Esophagus mucosa (tissue), 1 donor: ENCODE results near the gene NRIP1. TPM values are rescaled to one million over a fixed set of nuclear protein-coding genes. Genes with fewer than 3 reads are reported as not detected.
"Not testable (repeated sequence)": the region's sequence is repeated elsewhere in the genome, so short reads cannot be mapped to it uniquely, and the experiment has no call there.

Source experiments
- ATAC-seq: fragments of 200-7000 bp; cut with Tn5 transposase; one replicate; pipeline ENCODE4 v1.9.1; 2020
- total RNA-seq: library from RNA; stranded (reverse); gene quantifications from one replicate; pipeline ENCODE4 v1.2.4, GENCODE V29; 2023
- donor health status: DM: yes; HTN: yes; CAD: no.

The NRIP1 gene
- total RNA-seq, 1 donor from 2014 or later, result 52.2 TPM

DNA sequence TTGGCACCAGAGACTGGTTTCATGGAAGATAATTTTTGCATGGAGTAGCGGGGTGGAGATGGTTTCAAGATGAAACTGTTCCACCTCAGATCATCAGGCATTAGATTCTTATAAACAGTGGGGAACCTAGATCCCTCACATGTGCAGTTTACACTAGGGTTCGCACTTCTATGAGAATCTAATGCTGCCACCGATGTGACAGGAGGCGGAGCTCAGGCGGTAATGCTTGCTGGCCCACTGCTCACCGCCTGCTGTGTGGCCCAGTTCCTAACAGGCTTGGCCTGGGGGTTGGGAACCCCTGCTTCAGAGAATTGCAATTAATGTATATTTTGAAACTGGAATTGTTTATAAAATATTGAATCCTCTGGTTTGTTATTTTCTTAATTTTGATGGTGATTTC lies 92.1 kb downstream of the NRIP1 start:
- no peak for ATAC-seq

DNA sequence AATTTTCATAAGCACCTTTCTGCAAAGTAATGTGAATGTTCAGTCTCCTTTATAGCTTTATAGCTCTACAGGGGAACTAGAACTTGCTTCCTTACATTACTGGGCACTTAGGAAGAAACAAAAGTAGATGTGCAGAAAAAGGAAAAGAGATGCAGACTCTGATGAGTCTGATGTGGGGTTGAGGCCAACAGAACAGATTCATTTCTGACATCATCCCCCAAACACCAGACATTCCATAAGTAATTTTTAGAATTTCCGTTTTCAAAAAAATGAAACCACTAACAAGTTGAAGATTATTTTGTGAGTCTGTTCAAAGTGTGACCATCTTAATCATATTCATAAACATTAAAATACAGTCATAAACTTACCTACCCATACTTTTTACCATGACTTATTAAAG lies 96.0 kb downstream of the NRIP1 start:
- ATAC-seq, result no peak

DNA sequence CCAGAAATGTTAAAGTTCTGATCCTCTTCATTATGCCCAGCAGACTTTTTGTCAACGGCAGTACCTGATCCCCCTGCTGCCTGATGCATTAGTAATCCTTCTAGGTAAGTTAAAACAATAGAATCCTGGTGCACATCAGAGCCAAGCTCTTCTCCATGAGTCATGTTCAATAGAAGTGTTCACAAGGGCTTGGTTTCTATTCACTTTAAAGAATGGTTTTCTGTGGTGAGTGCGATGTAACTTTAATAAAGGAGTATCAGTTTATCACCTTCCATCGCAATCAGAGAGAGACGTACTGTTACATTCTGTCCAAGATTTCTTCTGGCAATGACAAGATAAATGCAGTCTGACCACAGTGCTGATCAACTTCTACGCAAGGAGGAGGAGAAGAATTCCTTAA lies 96.8 kb downstream of the NRIP1 start:
- ATAC-seq, result peak; percentile 85

DNA sequence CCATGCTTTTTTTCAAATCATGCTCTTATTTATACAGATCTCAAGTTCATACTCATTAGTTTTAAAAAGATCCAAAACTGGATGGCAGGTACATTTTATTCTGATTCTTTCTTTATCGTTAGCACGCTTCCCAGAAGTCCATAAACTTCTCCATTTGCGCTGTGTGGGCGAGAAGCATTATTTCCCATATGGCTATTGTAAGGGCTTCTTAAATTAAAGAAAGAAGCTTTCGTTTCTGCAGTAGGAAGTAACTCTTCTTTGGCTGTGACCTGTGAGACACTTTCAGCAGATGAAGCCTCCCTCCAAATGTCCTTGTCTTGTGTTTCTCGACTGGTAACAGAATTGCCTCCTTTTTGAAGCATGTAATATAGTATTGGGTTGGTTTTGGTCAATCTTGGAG lies 100.2 kb downstream of the NRIP1 start:
- no peak for ATAC-seq

DNA sequence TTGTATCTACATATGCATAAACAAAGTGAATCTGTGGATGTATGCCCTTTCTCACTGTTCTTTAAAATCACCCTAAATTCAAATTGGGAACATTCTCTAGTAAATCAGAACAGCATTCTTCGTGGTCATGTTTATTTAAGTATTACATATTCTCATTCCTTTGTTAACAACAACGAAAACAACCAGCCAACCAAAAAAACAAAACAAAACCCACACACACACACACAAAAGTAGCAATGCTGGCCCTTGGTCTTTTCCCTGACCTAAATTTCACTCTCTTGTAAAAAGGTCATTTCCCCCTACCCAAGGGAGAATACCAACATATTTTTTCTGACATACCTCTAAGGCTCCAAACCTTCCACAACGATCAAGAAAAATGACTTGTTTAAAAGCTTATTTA lies 102.6 kb downstream of the NRIP1 start:
- ATAC-seq, result no peak

DNA sequence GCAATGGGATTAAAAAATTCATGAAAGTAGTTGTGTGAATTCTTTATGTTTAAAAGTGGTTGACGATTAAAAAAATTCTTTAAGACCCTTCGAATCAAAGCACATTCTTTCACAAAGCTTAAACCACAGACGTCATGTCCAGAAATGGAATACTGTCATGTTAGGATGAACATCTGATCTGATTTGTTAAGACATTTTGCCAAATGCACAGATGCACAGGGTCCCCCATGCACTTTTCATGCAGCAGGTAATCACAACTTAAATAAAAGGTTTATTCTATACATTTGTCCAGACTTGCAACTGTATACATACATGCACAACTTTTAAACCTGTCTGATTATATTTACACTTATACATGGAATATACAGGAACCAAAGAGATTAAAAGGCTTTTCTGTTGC lies 103.3 kb downstream of the NRIP1 start:
- no peak for ATAC-seq

DNA sequence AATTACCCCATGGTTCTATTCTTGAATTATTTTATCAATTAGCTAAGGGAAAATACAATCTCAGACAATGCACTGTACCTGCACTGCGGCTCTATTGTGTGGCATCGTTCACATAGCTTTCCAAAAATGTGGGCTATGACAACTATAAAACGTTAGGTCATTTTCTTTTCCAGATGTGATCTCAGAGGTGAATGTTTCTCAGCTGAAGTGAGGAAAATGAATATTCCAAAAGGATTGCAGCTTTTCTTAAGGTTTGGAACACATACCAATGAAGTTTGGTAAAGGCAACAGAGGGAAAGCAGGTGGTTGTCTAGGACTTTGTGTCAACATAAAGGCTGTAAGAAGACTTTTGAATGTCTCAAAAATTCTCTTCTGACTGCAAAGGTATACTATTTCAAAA lies 105.5 kb downstream of the NRIP1 start:
- no peak for ATAC-seq

DNA sequence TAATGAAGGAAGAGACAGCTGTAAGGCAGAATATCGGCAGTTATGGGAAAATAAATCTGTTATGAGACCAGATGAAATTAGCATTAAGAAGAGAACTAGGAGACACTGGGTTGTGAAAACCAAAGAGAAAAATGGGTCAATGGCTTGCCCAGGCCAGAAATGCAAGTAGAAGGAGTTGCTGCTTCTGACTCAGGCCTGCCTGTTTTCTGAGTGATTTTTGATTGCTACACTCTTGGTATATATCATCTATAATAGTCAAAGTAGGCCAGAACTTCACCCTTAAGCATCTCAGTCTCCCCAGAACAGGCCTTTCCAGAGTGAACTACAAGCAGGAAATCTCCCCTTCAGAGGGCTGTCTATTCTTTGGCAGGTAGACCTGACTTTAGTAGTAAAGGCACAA lies 107.0 kb downstream of the NRIP1 start:
- ATAC-seq, result peak; percentile 50

DNA sequence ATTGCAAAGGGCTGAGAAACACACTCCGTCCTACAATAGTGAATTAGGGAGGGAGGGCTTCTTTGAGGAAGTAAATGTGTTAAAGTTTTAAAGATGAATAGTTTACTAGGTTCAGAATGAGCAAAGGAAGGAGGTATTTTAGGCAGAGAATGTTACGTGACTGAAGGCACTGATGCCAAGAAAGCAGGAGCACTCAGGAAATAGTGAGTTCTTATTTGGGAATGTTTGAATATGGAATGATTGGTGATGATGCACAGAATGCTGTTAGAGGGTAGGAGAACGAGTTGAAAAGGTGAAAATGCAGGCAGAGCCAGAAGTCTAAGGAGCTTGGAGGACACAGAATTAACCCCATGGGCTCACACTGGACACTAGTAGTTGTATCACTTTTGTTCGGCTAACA lies 108.0 kb downstream of the NRIP1 start:
- ATAC-seq, result no peak

DNA sequence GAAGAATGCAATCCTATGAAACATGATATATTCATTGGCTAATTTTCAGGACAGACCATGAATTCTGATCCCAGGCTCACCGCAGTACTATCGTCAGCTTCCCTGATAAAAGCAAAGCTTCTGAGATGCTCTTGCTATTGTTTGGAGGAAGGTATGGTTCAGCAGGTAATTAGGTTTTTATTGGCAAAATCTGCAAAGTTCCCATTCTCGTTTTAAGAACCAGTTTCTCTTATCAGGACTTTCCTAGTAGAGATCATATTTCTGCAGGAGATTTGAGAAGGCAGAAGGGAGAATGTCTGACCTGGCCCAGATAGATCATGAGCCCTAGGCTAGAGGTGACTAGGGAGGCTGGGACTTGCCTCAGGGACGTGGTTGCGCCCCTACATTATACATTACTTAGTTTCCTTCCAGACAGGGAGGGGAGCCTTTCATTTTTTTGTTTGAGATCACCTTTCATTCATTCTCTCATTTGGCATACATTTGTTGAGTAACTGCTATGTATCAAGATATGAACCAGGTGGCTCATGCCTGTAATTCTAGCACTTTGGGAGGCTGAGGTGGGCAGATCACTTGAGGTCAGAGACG lies 108.8 kb downstream of the NRIP1 start:
- no peak for ATAC-seq

DNA sequence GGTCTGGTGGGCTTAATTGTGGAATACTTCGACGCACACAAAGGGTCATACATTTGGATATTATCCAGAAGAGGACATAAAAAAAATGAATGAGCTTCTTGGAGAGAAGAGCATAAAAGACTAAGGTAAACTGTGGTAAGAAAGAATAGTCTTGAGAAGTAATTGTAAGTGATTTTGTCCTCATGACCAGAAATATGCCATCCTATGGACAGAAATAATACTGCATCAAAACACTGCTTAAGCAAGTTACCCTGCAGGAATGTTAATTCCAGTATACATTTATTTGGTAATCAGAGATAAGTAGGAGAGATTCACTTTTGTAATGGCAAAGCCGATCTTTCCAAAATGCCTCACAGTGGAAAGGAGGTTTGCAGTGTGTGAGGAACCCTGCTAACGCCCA lies 111.9 kb downstream of the NRIP1 start:
- no peak for ATAC-seq

DNA sequence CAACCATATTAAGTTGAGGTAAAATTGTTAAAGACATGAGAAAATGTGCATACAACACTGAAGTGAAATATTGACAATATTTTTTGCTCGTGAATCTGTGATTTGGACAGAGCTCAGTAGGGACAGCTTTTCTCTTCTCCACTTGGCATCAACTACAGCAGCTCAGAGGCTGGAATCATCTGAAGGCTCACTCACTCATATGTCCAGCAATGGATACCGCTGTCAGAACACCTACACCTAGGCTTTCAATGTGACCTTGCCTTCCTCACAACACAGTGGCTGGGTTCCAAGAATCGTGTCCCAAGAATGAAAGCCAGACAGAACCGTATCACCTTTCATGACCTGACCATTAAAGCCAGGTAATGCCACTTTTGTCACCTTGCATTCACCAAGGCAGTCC lies 115.2 kb downstream of the NRIP1 start:
- no peak for ATAC-seq

DNA sequence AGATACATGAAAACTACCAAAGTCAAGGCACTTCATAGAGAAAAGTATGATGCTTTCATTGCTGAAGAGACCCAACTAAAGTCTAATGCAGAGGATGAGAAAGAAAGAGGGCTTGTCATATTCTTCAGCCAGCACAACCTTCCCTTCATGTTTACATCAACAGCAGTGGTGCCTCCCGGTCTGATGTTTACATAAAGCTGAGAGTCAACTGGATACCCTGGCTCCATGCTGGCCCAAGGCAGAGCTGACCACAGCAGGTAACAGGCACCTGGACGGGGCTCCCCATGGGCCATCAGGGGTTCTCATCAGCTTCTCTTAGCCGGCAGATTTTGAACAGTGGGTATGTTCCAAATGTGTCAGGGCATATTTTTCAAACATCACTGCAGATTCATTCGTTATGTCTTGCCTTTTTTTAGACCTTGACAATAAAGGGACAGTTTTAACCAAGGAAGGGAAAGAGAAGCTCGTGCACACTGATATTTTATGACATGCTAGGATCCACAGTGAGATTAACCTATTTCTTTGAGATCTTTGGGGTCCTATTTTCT lies 117.1 kb downstream of the NRIP1 start:
- no peak for ATAC-seq

DNA sequence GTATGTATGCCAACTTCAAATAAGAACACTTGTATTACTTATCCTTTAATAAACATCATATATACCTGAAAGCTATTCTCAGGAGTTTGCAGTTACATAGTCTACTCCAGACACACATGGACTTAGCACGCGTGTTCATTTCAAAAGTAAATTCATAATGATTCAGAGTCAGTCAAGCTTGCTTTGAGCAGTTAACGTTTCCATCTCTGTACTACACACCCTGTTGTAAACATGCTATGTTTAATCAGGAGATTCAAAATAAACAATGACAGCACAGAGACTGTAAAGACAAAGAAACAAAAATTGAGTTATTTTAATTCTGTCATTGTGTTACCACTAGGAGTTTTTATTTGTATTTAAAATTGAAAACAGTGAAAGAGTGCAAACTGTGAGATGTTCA lies 119.6 kb downstream of the NRIP1 start:
- no peak for ATAC-seq

DNA sequence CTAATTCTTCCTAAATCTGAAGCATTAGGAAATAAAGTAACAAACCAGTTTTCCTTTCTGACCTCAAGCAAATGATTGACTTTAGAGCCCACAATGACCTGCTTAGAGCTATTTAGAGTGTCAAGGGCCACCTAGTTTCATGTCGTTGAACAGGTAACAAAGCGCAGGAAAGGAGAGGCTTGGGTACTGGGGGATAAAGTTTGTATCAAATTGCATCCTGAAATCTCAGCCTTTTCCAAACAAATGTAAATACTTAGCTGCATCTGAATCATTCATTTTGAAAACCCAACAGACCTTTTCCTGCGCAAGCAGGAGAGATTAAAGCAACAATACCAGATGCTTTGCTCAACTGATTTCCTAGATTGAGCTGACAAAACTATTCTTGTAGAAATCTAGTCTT lies 121.2 kb downstream of the NRIP1 start:
- no peak for ATAC-seq

DNA sequence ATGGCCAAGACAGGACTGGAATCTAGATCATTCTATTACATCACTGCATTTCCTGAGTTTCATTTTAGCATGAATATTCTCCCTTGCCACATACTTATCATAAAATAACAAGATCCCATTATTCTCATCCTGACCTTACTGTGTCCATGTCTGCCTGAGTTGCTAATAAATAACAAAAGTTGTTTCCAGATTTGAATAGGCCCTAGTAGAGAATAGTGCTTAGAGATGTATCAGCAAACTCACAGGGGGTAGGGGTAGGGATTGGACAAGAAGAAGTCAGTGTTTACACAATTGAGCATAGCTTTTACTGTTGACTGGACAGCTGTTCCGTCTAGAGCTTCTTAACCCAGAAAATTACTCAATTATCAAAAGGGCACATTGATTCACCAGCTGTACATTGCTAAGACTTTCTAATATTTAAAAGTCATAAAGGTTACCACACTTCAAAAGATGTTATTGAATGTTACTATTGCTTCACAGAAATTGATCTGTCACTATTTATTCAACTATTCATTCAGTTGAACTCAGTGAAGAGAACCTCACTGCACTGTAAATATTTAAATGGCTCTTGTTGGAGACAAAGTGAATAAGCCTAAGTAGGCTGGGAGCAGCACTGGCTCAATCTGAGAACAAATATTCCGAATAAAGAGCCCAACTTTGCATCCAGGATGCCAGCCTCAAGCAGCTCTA lies 121.9 kb downstream of the NRIP1 start:
- ATAC-seq, result no peak

DNA sequence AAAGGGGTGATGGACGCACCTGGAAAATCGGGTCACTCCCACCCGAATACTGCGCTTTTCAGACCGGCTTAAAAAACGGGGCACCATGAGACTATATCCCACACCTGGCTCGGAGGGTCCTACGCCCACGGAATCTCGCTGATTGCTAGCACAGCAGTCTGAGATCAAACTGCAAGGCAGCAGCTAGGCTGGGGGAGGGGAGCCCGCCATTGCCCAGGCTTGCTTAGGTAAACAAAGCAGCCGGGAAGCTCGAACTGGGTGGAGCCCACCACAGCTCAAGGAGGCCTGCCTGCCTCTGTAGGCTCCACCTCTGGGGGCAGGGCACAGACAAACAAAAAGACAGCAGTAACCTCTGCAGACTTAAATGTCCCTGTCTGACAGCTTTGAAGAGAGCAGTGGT lies 137.5 kb downstream of the NRIP1 start:
- ATAC-seq, result not testable (repeated sequence)

DNA sequence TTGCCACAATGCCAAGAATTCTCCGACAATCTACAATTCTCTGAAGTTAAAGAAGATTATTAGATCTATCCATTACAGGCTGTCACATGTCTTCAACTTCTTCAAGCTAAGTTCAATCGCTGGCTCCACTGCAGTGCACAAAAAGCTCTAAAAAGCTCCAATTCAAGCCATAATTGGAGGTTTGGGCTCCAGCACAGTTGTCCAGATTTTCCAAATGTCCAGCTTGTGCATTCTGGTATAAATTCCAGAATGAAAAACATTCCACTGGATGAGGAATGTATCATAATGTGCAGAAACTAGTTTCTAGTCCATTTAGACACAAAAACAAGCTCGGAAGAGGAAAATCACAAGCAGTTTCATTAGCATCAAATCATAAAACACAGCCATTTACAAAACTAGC lies 138.6 kb downstream of the NRIP1 start:
- ATAC-seq, result no peak

DNA sequence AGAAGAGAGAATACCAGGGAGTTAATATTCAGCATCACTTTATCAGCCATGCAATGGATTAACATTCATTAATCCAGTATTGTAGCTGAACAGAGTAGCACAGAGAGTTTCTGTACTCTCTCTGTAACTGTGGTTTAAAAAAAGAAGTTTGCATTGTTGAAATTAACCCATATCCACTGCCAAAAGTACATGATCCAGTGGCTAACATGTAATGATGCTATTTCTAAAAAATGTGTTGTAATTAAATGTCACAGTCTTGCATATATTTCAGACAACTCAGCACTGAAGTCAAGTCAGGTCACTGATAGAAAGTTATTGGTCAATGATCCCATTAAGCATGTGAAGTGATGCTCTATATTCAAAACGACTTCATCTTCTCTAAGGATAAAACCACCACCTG lies 141.3 kb downstream of the NRIP1 start:
- ATAC-seq, result no peak

DNA sequence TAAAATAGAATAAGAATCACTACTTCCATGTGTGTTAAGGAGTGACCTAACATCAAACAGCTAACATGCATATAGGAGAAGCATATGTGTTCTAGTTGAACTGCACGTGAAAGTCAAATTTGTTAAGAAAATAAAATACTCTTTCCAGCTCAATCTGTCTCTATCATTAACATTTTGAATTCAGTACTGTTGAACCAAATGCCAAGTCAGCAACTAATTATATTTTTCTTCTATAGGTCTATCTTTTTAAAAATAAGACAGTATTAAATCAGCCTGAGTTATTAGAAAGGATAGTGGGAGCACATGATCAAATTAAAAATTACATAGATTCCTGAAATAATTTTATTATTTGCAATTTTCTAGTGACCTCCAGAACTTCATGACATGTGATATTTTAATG lies 141.8 kb downstream of the NRIP1 start:
- no peak for ATAC-seq

DNA sequence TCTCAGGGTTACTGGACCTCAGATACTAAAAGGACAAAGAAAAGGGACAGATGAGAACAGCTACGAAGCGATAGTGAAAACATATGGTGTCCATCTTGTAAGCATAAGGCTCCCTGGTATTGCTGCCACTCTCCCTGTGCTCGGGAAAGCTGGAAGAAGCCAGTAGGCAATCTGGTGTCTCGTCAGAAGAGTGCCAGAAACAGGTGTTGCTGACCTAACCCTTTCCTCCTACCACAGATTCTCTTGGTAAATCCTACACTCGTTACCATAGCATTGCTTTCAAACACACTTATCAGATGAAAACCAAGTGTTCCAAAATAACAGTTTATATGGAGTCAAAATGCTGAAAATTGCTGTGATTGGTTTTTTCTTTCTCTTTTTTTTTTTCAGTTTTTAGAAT lies 146.3 kb downstream of the NRIP1 start:
- no peak for ATAC-seq

DNA sequence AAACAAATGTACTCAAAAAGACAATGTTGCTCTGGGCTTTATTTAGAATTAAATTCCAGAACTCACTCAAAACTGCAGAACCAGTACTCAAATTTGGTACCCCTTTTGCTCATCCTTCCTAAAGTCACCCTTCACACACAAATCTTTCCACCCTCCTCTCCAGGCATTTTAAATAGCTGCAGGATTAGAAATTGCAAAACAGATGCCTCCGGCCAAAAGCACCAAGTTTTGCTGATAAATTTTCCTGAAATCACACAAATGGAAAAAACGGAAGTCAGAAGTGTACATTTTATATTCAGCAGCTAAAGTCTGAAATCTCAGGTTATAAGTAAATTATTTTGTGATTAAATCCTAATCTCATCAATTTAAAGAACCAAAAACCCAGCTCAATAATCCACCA lies 147.0 kb downstream of the NRIP1 start:
- ATAC-seq, result no peak

DNA sequence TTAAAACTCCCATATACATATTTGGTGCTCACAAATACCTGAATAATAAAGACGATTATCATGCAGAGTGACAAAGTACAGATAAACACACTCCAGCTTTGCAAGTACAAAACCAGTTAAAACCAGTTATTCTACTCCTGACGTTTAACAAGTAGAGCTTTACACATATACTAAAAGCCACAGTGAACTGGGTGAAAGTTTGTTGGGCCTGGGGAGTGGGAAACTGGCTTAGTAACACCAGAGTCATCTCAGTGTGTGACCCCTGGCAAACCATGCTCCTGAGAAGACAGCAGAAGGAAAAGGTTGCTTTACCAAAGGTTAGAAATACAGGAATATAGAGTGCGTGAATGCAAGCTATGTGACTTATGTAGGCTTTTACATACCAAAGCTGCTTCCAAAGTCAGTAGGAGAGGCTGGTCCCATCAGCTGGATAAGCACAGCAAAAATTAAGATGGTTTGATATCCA lies 148.1 kb downstream of the NRIP1 start:
- ATAC-seq, result peak; percentile 54

DNA sequence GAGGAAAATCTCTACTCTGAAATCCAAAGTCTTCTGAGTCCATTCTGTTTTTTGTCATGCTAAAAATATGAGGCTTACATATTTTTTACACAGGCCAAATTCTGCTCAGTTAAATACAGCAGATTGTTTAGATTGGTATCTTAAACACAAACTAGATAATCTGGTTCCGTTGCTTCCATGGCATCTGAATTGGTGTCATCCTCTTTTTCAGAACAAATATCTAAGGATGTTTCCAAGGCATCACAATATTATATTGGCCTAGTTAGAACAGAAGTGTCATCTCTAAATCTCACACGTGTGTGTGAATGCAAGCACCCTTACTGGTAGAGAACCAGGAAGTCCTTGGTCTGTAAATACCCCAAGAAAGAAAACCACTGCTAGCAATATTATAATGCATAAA lies 151.2 kb downstream of the NRIP1 start:
- ATAC-seq, result no peak

DNA sequence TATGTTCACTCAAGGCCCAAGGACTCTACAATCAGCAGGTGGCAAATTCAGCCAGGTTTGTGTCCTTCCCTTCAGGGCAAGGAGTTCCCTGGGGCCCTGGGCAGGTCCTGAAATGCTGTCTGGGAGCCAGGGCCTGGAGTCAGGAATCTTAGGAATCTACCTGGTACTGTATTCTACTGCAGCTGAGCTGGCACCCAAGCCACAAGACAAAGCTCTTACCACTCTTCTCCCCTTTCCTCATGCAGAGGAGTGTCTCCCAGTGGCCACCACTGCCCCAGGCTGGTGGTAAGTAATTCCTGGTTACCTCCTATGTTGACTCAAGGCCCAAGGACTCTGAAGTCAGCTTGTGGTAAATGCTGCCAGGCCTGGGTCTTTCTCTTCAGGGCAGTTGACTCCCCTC lies 153.4 kb downstream of the NRIP1 start:
- ATAC-seq, result no peak
